Measurements from ENCODE around the gene PRDM16. TPM values are rescaled to one million over a fixed set of nuclear protein-coding genes. Genes with fewer than 3 reads are reported as not detected.

Gene PRDM16
- total RNA-seq, 1 experiment from 2014 or later, result 6.1 TPM

DNA sequence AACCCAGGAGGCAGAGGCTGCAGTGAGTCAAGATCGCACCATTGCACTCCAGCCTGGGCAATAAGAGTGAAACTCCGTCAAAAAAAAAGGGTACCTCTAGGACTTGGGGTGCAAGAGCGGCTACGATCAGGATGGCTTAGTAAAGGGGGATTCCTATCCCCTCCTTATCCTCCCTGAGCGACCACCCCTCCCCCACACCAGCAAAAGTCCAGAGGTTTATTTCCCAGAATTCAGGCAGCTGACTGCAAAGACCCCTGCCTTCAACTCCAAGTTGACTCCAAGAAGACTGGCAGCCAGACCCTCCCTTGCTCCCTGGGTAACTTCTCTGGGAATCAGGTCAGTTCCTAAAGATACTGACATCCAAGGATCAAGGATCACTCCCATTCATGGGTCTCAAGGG lies 12.4 kb upstream of the PRDM16 start (continued):
- TF ChIP-seq YY1 (IDR thresholded peaks at IDR 0.05; ENCODE audit: extremely low read depth, insufficient replicate concordance, low read depth, low read length) (no peak), ZNF274 (IDR thresholded peaks at IDR 0.05; ENCODE audit: low read depth, low read length) (no peak), RAD21 (IDR thresholded peaks at IDR 0.05; ENCODE audit: low read depth) (no peak), SIN3A (IDR thresholded peaks at IDR 0.05; ENCODE audit: low read depth) (no peak), EZH2 (IDR thresholded peaks at IDR 0.05) (no peak), CBX3 (IDR thresholded peaks at IDR 0.05; ENCODE audit: low read depth) (no peak), SP1 (IDR thresholded peaks at IDR 0.05; ENCODE audit: low read depth) (no peak), FOSL1 (IDR thresholded peaks at IDR 0.05; ENCODE audit: low read depth) (no peak), JUND (IDR thresholded peaks at IDR 0.05) (no peak), SRF (IDR thresholded peaks at IDR 0.05; ENCODE audit: low read depth) (no peak)

- intact Hi-C loops (cut with micrococcal nuclease), result no loop called here
- H4K20me1 ChIP-seq (ENCODE audit: insufficient read depth), result no peaks in the 10 kb centered on the region
- no peaks in the 10 kb centered on the region for H3K9me2 ChIP-seq (ENCODE audit: insufficient read depth)
- no peaks in the 10 kb centered on the region for H3K4me1 ChIP-seq (ENCODE audit: control insufficient read depth in 1 of 2, insufficient read depth in 2 of 2, low read length in 2 of 2)
- H3K4me2 ChIP-seq (ENCODE audit: low read length), result no peak overlapping the region
- BruUV-seq (replicated peaks), result no TSS peak
- H3K4me3 ChIP-seq (replicated peaks in 1 of 2; ENCODE audit: low read depth in 1 of 2, low read length in 2 of 2), result no peak overlapping the region
- no peaks in the 10 kb centered on the region for H3K9me3 ChIP-seq (ENCODE audit: control insufficient read depth in 1 of 2, insufficient read depth in 1 of 2, low read depth in 1 of 2, low read length in 2 of 2)
- H3K79me2 ChIP-seq (ENCODE audit: insufficient read depth, low read length), result no peaks in the 10 kb centered on the region
- POLR2A ChIA-PET, result no interaction called here
- H3K27me3 ChIP-seq (ENCODE audit: insufficient read depth, low read length), result peaks cover 9% of the 10 kb centered on the region; the same call in 1 of the 2 replicates
- ATAC-seq (no peak), DNase-seq (ENCODE audit: low read depth, low spot score) (no peak)
- RAD21 ChIA-PET (ENCODE audit: low non-redundant PET in 1 of 2, low total read pairs in 2 of 2, uncharacterized antibody in 2 of 2, unreplicated experiment in 2 of 2), result no interaction called here
- H3K27ac ChIP-seq (ENCODE audit: low read depth, low read length), result no peak overlapping the region
- H2AFZ ChIP-seq (ENCODE audit: low read depth, low read length, poor library complexity, severe bottlenecking), result no peak overlapping the region
- CTCF ChIA-PET, result no interaction called here
- no peak overlapping the region for H3K9ac ChIP-seq (ENCODE audit: low read length)
- no peak for TF ChIP-seq ZBTB33 (IDR thresholded peaks at IDR 0.05; ENCODE audit: extremely low read depth, insufficient replicate concordance, low read length)
- no peak for TF ChIP-seq YY1 (IDR thresholded peaks at IDR 0.05; ENCODE audit: extremely low read depth, insufficient replicate concordance, low read depth, low read length)
- no peak for TF ChIP-seq SRF (IDR thresholded peaks at IDR 0.05; ENCODE audit: low read depth)
- no peak for TF ChIP-seq SIN3A (IDR thresholded peaks at IDR 0.05; ENCODE audit: low read depth)
- TF ChIP-seq, protein P1, sequence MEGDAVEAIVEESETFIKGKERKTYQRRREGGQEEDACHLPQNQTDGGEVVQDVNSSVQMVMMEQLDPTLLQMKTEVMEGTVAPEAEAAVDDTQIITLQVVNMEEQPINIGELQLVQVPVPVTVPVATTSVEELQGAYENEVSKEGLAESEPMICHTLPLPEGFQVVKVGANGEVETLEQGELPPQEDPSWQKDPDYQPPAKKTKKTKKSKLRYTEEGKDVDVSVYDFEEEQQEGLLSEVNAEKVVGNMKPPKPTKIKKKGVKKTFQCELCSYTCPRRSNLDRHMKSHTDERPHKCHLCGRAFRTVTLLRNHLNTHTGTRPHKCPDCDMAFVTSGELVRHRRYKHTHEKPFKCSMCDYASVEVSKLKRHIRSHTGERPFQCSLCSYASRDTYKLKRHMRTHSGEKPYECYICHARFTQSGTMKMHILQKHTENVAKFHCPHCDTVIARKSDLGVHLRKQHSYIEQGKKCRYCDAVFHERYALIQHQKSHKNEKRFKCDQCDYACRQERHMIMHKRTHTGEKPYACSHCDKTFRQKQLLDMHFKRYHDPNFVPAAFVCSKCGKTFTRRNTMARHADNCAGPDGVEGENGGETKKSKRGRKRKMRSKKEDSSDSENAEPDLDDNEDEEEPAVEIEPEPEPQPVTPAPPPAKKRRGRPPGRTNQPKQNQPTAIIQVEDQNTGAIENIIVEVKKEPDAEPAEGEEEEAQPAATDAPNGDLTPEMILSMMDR (IDR thresholded peaks at IDR 0.05 in 2 of 3, conservative IDR thresholded peaks at IDR 0.05 in 1 of 3; ENCODE audit: borderline replicate concordance in 1 of 3, insufficient read depth in 1 of 3, low read depth in 2 of 3, low read length in 2 of 3), result no peak
- TF ChIP-seq TCF7L2 (IDR thresholded peaks at IDR 0.05; ENCODE audit: borderline replicate concordance, extremely low read depth, insufficient read depth, insufficient read length), result no peak
- no peak for TF ChIP-seq POLR2A (IDR thresholded peaks at IDR 0.05; ENCODE audit: borderline replicate concordance, extremely low read depth, insufficient read depth, insufficient read length)
- TF ChIP-seq POLR2AphosphoS5 (IDR thresholded peaks at IDR 0.05; ENCODE audit: low read depth, low read length), result no peak
- TF ChIP-seq, protein P2, sequence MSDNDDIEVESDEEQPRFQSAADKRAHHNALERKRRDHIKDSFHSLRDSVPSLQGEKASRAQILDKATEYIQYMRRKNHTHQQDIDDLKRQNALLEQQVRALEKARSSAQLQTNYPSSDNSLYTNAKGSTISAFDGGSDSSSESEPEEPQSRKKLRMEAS (IDR thresholded peaks at IDR 0.05), result no peak
- no peak for TF ChIP-seq EZH2phosphoT487 (IDR thresholded peaks at IDR 0.05; ENCODE audit: borderline replicate concordance)
- no peaks in the 10 kb centered on the region for H3K36me3 ChIP-seq (ENCODE audit: control insufficient read depth in 1 of 2, insufficient read depth in 2 of 2, low read length in 2 of 2)
These were observed 10.6 kb upstream of the PRDM16 start for GRCh38 chr1:3058263-3059030.
